Suprapubic skin (tissue), 4 donors: ENCODE data around the gene PVR. TPM values are rescaled to one million over a fixed set of nuclear protein-coding genes. Genes with fewer than 3 reads are reported as not detected.

Source experiments
- DNase-seq, 2 donors: peaks; one replicate each; pipeline ENCODE4 v3.0.0-alpha.2; 2019; ENCODE audit warnings: low spot score in 2 of 2
- H3K27ac ChIP-seq: fragments of 200-600 bp; sonication (generic); one replicate; pipeline ENCODE4 v1.5.1; 2019
- H3K27me3 ChIP-seq: fragments of 200-600 bp; sonication (generic); one replicate; pipeline ENCODE4 v1.5.1; 2019
- H3K36me3 ChIP-seq: fragments of 200-600 bp; sonication (generic); one replicate; pipeline ENCODE4 v1.5.1; 2019
- H3K4me1 ChIP-seq: fragments of 200-600 bp; sonication (generic); one replicate; pipeline ENCODE4 v1.5.1; 2019
- H3K4me3 ChIP-seq: fragments of 200-600 bp; sonication (generic); one replicate; pipeline ENCODE4 v1.5.1; 2019; ENCODE audit warnings: mild to moderate bottlenecking
- H3K9me3 ChIP-seq: fragments of 200-600 bp; sonication (generic); one replicate; pipeline ENCODE4 v1.5.1; 2019
- CTCF ChIP-seq, 2 donors: fragments of 200-600 bp in 1 of 2; fragments of 450-650 bp in 1 of 2; sonication (generic) in 1 of 2; IDR thresholded peaks; one replicate each; pipeline ENCODE4 v1.5.1; 2016 to 2019; ENCODE audit warnings: antibody characterized with exemption in 2 of 2, mild to moderate bottlenecking in 1 of 2, moderate library complexity in 1 of 2
- EP300 ChIP-seq: sonication (generic); formaldehyde crosslinking; IDR thresholded peaks from one replicate; pipeline ENCODE4 v1.6.1; 2017; ENCODE audit warnings: antibody characterized with exemption
- POLR2A ChIP-seq, 2 donors: fragments of 450-650 bp; IDR thresholded peaks; one replicate each; pipeline ENCODE4 v1.6.1; 2017; ENCODE audit warnings: antibody characterized with exemption in 2 of 2, mild to moderate bottlenecking in 2 of 2, moderate library complexity in 2 of 2
- POLR2AphosphoS5 ChIP-seq, 3 donors: sonication (generic); formaldehyde crosslinking; IDR thresholded peaks; one replicate each; pipeline ENCODE4 v1.6.1; 2017; ENCODE audit warnings: antibody characterized with exemption in 3 of 3
- WGBS: methylation state at CpG from one replicate; pipeline ENCODE4 v1.1.5; 2018; 5-methylcytosine and 5-hydroxymethylcytosine counted together
- total RNA-seq, 4 donors: library from RNA; depleted of rRNA; stranded (reverse); fragments of >200 nt; gene quantifications; one replicate each; pipeline ENCODE4 v1.1.0, GENCODE V29; 2016

The PVR gene
- total RNA-seq, 4 donors from 2014 or later, result 14.0 to 24.6 (median 15.5) TPM

GRCh38 chr19:44677019-44677811 lies 33.5 kb downstream of the PVR start:
- Histone ChIP-seq H3K36me3 (peaks cover 4% of the 10 kb centered on the region), H3K27me3 (no peaks in the 10 kb centered on the region), H3K9me3 (no peaks in the 10 kb centered on the region), H3K4me3 (no peak overlapping the region), H3K4me1 (peaks cover 3% of the 10 kb centered on the region), H3K27ac (no peak overlapping the region)
- no peak for TF ChIP-seq CTCF (IDR thresholded peaks at IDR 0.05)
- TF ChIP-seq POLR2A (IDR thresholded peaks at IDR 0.05), result no peak
- no peak for TF ChIP-seq POLR2AphosphoS5 (IDR thresholded peaks at IDR 0.05)
- no peak for TF ChIP-seq EP300
- WGBS, result 47% methylated on average over 8 of the region's 8 CpGs
- DNase-seq, result no peak

- Histone ChIP-seq H3K27ac (no peak overlapping the region), H3K36me3 (peaks cover 9% of the 10 kb centered on the region), H3K4me3 (no peak overlapping the region), H3K27me3 (no peaks in the 10 kb centered on the region), H3K4me1 (peaks cover 3% of the 10 kb centered on the region), H3K9me3 (no peaks in the 10 kb centered on the region)
- TF ChIP-seq POLR2A (IDR thresholded peaks at IDR 0.05) (no peak), CTCF (IDR thresholded peaks at IDR 0.05) (no peak), EP300 (no peak), POLR2AphosphoS5 (IDR thresholded peaks at IDR 0.05) (no peak)
- DNase-seq, result no peak
Measured at GRCh38 chr19:44680536-44680935, 36.8 kb downstream of the PVR start.

- no peak overlapping the region for H3K27ac ChIP-seq
- H3K27me3 ChIP-seq, result no peaks in the 10 kb centered on the region
- TF ChIP-seq POLR2AphosphoS5 (IDR thresholded peaks at IDR 0.05) (no peak), EP300 (no peak), CTCF (IDR thresholded peaks at IDR 0.05) (no peak), POLR2A (IDR thresholded peaks at IDR 0.05) (no peak)
- WGBS, result 85% methylated on average over 12 of the region's 15 CpGs
- peaks cover under 1% of the 10 kb centered on the region for H3K4me1 ChIP-seq
- DNase-seq, result no peak
- no peaks in the 10 kb centered on the region for H3K9me3 ChIP-seq
- no peak overlapping the region for H3K4me3 ChIP-seq
- H3K36me3 ChIP-seq, result peaks cover 9% of the 10 kb centered on the region
Measured at GRCh38 chr19:44681992-44682790, 38.5 kb downstream of the PVR start.

- Histone ChIP-seq H3K36me3 (peaks cover 9% of the 10 kb centered on the region), H3K4me3 (no peak overlapping the region), H3K4me1 (no peaks in the 10 kb centered on the region), H3K27me3 (no peaks in the 10 kb centered on the region), H3K27ac (no peak overlapping the region), H3K9me3 (no peaks in the 10 kb centered on the region)
- WGBS, result 86% methylated on average over 2 of the region's 2 CpGs
- DNase-seq, result no peak
- TF ChIP-seq POLR2A (IDR thresholded peaks at IDR 0.05), result no peak
- no peak for TF ChIP-seq POLR2AphosphoS5 (IDR thresholded peaks at IDR 0.05)
- no peak for TF ChIP-seq EP300
- TF ChIP-seq CTCF (IDR thresholded peaks at IDR 0.05), result no peak
Measured at GRCh38 chr19:44682807-44683206, 39.1 kb downstream of the PVR start.
